GM19025 (cell line): ENCODE results near the gene SYCE3.

ENCODE experiments used
- ATAC-seq: cut with Tn5 transposase; IDR thresholded peaks from one replicate; pipeline ENCODE4 v1.9.1; 2021; ENCODE audit warnings: mild to moderate bottlenecking, low read depth, moderate library complexity; ENCODE audit not compliant: unreplicated experiment

SYCE3 gene

DNA sequence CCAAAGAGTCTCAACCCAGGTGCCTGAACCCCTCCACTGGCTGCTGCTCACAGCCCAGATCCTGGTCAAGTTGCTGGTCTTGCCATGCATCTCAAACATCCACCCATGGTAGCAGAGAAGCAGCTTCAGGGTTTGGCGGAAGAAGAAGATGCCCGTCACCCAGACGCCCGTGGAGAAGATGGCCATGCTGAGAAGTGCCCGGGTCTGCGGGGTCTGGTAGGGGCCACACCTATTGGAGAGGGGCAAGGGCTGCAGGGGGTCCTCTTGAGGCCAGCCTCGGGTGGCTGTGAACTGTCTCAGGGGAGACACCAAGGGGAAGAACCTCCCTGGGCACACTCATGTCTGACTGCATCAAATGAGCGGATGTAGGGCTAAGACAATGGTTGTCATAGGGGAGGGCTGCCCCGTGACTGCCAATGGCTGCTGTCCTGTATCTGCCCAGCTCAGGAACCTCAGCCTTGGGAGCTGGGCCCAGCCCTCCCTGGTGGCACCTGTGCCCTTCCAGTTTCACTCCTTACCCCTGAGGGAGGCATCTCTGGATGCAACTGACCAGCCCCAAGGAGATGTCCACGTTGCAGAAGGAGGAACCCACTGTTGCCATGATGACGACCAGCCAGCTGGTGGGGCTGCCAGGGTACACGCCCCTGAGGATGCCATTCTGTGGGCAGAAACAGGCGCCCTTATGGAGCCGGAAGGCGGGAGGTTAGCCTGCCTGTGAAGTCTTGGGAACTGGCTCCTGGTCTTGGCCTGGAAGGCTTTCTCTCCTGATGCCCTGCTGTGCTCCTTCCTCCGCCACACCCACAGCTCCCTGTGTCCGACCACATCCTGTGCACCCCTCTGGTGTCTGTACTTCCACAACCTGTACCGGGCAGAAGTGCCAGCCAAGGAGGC lies 14.3 kb upstream of the SYCE3 start:
- ATAC-seq, result no peak

- ATAC-seq, result no peak
These were observed 13.4 kb upstream of the SYCE3 start for GRCh38 chr22:50576070-50576469.

GRCh38 chr22:50575426-50575941 lies 12.8 kb upstream of the SYCE3 start:
- no peak for ATAC-seq

DNA sequence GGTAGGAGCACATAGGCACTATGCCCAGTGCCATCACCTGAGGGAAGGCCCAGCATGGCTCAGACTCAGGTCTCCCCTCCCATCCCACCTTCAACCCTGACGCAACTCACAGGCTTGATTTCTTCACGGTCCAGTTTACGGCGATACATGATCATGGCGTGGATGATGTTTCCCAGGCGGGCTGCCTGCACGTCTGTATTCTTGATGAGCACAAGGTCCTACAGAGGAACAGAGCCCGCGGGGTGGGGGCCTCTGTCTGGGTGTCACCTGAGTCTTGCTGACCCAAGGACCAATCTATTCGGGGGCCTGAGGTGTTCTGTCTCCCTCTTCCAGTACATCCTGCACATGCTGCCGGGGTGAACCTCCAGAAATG lies 11.7 kb upstream of the SYCE3 start:
- ATAC-seq, result no peak

- no peak for ATAC-seq
These were observed 11.0 kb upstream of the SYCE3 start for GRCh38 chr22:50573491-50574382.

- ATAC-seq, result no peak
These were observed 10.2 kb upstream of the SYCE3 start for GRCh38 chr22:50572965-50573364.

GRCh38 chr22:50571264-50572175 lies 8.8 kb upstream of the SYCE3 start:
- no peak for ATAC-seq

- ATAC-seq, result no peak
These were observed 8.1 kb upstream of the SYCE3 start for GRCh38 chr22:50570861-50571260.

DNA sequence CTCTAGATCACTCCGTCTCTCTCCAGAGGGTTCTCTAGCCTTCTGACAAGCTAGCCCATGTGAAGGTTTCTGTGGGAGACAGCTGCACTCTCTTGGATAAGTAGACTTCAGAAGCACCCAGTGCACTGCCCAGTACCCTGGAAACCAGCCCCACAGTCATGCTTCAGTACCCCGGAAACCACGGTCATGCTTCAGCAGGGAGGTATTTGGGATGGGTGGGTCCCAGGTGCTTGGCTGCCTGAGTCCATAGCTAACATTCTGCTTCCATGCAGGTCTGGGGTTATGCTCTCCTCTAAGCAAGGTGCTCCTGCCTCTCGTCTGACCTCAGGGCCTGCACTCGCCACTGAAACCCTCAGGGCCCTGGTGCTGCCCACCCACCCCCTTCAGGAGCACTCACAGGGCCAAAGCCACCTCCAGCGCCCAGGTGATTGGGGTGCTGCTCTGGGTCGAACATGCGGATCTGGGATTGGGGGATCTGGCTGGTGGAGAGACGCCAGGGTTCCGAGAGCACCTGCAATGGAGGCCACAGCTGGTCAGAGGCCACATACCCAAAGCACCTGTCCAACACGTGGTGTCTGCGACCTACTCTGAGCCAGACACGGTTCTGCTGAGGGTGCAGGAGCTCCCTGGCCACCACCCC lies 7.3 kb upstream of the SYCE3 start:
- ATAC-seq, result no peak

DNA sequence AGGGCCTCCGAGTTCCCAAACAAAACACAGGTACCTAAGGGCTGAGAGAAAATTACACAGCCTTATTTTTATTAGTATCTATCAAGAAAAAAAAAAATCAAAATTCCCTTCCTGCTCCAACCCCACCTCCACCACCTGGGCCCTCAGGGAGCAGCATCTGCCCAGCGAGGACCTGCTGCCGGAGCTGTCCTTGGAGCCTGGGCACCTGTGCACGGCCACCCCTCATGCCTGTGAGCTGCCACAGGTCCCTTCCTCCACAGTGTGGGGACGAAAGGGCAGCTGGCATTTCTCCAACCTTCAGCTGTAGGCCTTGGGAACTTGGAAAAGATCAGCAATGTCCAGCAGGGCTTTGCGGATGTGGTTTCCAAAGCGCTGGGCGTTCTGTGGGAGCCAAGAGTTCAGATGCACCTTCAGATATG lies 6.3 kb upstream of the SYCE3 start:
- no peak for ATAC-seq

- no peak for ATAC-seq
These were observed 5.9 kb upstream of the SYCE3 start for GRCh38 chr22:50568626-50569025.

DNA sequence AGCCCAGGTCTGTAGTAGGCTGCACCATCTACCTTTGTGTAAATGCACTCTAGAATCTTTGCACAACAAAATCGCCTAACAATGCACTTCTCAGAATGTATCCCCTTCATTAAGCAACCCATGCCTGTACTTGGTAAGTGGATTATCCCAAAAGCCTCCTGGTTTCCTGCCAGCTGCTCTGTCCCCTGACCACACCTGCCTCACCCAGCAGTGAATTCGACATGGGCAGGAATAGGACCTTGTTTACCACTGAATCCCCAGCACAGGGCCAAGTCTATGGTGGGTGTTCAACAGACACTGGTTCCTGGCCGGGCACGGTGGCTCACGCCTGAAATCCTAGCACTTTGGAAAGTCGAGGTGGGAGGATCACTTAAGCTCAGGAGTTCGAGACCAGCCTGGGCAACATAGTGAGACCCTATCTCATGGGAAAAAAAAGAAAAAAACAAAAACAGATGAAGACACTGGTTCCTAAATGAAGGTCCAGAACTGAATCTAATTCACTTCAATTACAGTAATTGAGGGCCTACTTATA lies 5.1 kb upstream of the SYCE3 start:
- no peak for ATAC-seq

- ATAC-seq, result no peak
These were observed 1.6 kb upstream of the SYCE3 start for GRCh38 chr22:50564289-50564688.

DNA sequence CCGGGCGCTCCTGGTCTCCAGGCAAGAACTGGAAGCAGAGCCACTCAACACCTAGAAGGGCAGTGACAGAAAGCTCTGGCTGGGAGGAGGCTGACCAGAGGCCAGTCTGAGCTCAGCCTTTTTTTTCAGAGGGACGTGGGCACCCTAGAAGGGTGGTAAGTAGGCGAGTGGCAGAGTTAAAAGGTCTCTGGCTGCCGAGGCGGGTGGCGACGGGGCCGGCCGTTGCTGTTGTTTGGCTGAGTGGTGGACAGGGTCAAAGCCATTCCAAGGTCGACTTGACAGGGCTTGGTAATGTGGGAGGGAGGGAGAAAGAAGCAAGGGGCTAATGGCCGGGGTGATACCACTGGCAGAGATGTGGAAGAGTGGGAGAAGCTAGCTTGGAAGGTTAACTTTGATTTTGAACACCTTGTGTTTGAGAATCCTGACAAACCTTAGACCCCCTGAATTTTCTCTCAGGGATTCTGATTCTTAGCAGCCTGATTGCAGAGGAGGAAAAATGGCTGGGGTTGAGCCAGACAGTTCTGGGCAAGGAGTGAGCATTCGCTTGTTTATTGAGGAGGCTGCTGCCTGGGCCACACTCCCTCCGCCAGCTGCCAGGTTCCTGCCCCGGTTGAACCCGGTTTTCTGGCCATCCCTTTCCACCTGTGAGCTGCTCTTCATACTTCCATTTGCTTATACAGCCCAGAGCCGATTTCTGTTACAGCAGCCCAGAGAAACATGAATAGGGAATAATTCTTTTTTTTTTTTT lies 868 bp upstream of the SYCE3 start:
- ATAC-seq, result no peak

- ATAC-seq, result no peak
These were observed 1.0 kb downstream of the SYCE3 start for GRCh38 chr22:50561401-50562358.

DNA sequence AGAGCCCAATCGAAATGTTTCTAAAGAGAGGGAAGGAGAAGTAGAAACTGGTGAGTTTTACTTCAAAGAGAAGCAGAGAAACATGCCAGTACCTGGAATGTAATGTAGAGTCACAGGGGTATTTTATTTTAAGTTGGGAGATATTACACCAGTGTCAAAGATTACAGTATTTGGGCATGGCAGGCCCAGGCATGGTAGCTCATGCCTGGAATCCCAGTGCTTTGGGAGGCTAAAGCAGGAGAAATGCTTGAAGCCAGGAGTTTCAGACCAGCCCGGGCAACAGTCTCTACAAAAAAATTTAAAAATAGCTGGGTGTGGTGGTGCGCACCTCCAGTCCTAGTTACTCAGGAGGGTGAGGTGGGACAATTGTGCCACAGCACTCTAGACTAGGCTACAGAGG lies 2.7 kb downstream of the SYCE3 start:
- ATAC-seq, result no peak

- ATAC-seq, result no peak
These were observed 6.0 kb downstream of the SYCE3 start for GRCh38 chr22:50556703-50557102.

GRCh38 chr22:50553310-50553709 lies 9.4 kb downstream of the SYCE3 start:
- ATAC-seq, result no peak
